HG03196 (cell line): ENCODE results near the gene CLEC17A.
A peak's percentile ranks its signal among the peaks of the same experiment; 100 is the strongest.
"Not testable (repeated sequence)": the region's sequence is repeated elsewhere in the genome, so short reads cannot be mapped to it uniquely, and the experiment has no call there.

ENCODE experiments used
- ATAC-seq: cut with Tn5 transposase; IDR thresholded peaks from one replicate; pipeline ENCODE4 v1.9.1; 2021; ENCODE audit not compliant: unreplicated experiment

The CLEC17A gene

GRCh38 chr19:14558370-14559066 is 24.4 kb upstream of the CLEC17A start:
- no peak for ATAC-seq

- no peak for ATAC-seq
Observed at GRCh38 chr19:14559916-14560775, 22.7 kb upstream of the CLEC17A start.

- no peak for ATAC-seq
Observed at GRCh38 chr19:14560776-14561108, 22.1 kb upstream of the CLEC17A start.

GRCh38 chr19:14561249-14561648 is 21.6 kb upstream of the CLEC17A start:
- no peak for ATAC-seq

- no peak for ATAC-seq
Observed at GRCh38 chr19:14561847-14562351, 21.0 kb upstream of the CLEC17A start.

GRCh38 chr19:14562660-14563589 is 20.0 kb upstream of the CLEC17A start:
- no peak for ATAC-seq

- no peak for ATAC-seq
Observed at GRCh38 chr19:14563590-14563926, 19.3 kb upstream of the CLEC17A start.

GRCh38 chr19:14563989-14564651 is 18.8 kb upstream of the CLEC17A start:
- no peak for ATAC-seq

- ATAC-seq: not testable (repeated sequence)
Observed at GRCh38 chr19:14564652-14565297, 18.1 kb upstream of the CLEC17A start.

- no peak for ATAC-seq
Observed at GRCh38 chr19:14565298-14565679, 17.6 kb upstream of the CLEC17A start.

GRCh38 chr19:14565765-14566711 is 16.8 kb upstream of the CLEC17A start:
- ATAC-seq: no peak

GRCh38 chr19:14566712-14567077 is 16.2 kb upstream of the CLEC17A start:
- ATAC-seq: no peak

- ATAC-seq: no peak
Observed at GRCh38 chr19:14567079-14567478, 15.8 kb upstream of the CLEC17A start.

GRCh38 chr19:14570864-14571527 is 11.9 kb upstream of the CLEC17A start:
- no peak for ATAC-seq

GRCh38 chr19:14571695-14572490 is 11.0 kb upstream of the CLEC17A start, which contains the start of gene NDUFB7:
TSS of gene NDUFB7 (minus strand) at chr19:14572066. CDS start at chr19:14572000, 66 bp downstream.
- ATAC-seq: peak; percentile 71

- ATAC-seq: no peak
Observed at GRCh38 chr19:14575428-14575980, 7.4 kb upstream of the CLEC17A start.

- no peak for ATAC-seq
Observed at GRCh38 chr19:14576363-14576762, 6.5 kb upstream of the CLEC17A start.
